Measurements from ENCODE around the gene PTGER1. TPM values are rescaled to one million over a fixed set of nuclear protein-coding genes. Genes with fewer than 3 reads are reported as not detected.
A peak's percentile ranks its signal among the peaks of the same experiment; 100 is the strongest.

Gene PTGER1
- 0.18 TPM for polyA plus RNA-seq (2013, experiment 1 of 2)
- polyA plus RNA-seq (2013, experiment 2 of 2): not detected

GRCh38 chr19:14475251-14476073 is at the start of gene PTGER1:
TSS of gene PTGER1 (minus strand) at chr19:14475354. CDS start at chr19:14474320, 1,034 bp downstream.
- 47% methylated on average over 19 to 24 of the region's 33 CpGs for WGBS, 2 experiments (ENCODE audit: insufficient coverage in 2 of 2)
- peaks cover 27% of the 10 kb centered on the region for H3K36me3 ChIP-seq (ENCODE audit: control insufficient read depth, insufficient read depth, low read length)
- no peaks in the 10 kb centered on the region for H3K9me3 ChIP-seq (ENCODE audit: control insufficient read depth, low read length)
- no peak within 1 kb of the TSS for H3K4me3 ChIP-seq (ENCODE audit: extremely low read depth, insufficient read depth, low read length, poor library complexity, severe bottlenecking)
- peak within 1 kb of the TSS; percentile 29 for H3K27ac ChIP-seq (ENCODE audit: low read depth, low read length, severe bottlenecking)
- peaks cover 25% of the 10 kb centered on the region for H3K4me1 ChIP-seq (ENCODE audit: control insufficient read depth, insufficient read depth, low read length, poor library complexity, severe bottlenecking)

GRCh38 chr19:14520543-14520942 is 45.4 kb upstream of the PTGER1 start:
- Histone ChIP-seq H3K9me3 (ENCODE audit: control insufficient read depth, low read length) (no peaks in the 10 kb centered on the region), H3K36me3 (ENCODE audit: control insufficient read depth, insufficient read depth, low read length) (peaks cover 15% of the 10 kb centered on the region), H3K4me3 (ENCODE audit: extremely low read depth, insufficient read depth, low read length, poor library complexity, severe bottlenecking) (no peak overlapping the region), H3K4me1 (ENCODE audit: control insufficient read depth, insufficient read depth, low read length, poor library complexity, severe bottlenecking) (peaks cover 34% of the 10 kb centered on the region), H3K27ac (ENCODE audit: low read depth, low read length, severe bottlenecking) (peak overlapping the region; percentile 99)
- WGBS, 2 experiments (ENCODE audit: insufficient coverage in 2 of 2): 89 to 100% methylated on average over 3 of the region's 4 CpGs

- Histone ChIP-seq H3K9me3 (ENCODE audit: control insufficient read depth, low read length) (no peaks in the 10 kb centered on the region), H3K36me3 (ENCODE audit: control insufficient read depth, insufficient read depth, low read length) (peaks cover 22% of the 10 kb centered on the region), H3K27ac (ENCODE audit: low read depth, low read length, severe bottlenecking) (peak overlapping the region; percentile 99), H3K4me1 (ENCODE audit: control insufficient read depth, insufficient read depth, low read length, poor library complexity, severe bottlenecking) (peaks cover 36% of the 10 kb centered on the region), H3K4me3 (ENCODE audit: extremely low read depth, insufficient read depth, low read length, poor library complexity, severe bottlenecking) (no peak overlapping the region)
- 48 to 53% methylated on average over 2 of the region's 2 CpGs for WGBS, 2 experiments (ENCODE audit: insufficient coverage in 2 of 2)
Observed at GRCh38 chr19:14519860-14520407, 44.8 kb upstream of the PTGER1 start.

- Histone ChIP-seq H3K4me3 (ENCODE audit: extremely low read depth, insufficient read depth, low read length, poor library complexity, severe bottlenecking) (no peak overlapping the region), H3K4me1 (ENCODE audit: control insufficient read depth, insufficient read depth, low read length, poor library complexity, severe bottlenecking) (peaks cover 36% of the 10 kb centered on the region), H3K9me3 (ENCODE audit: control insufficient read depth, low read length) (no peaks in the 10 kb centered on the region), H3K36me3 (ENCODE audit: control insufficient read depth, insufficient read depth, low read length) (peaks cover 27% of the 10 kb centered on the region), H3K27ac (ENCODE audit: low read depth, low read length, severe bottlenecking) (peak overlapping the region; percentile 99)
- 94 to 97% methylated on average over 11 to 15 of the region's 22 CpGs for WGBS, 2 experiments (ENCODE audit: insufficient coverage in 2 of 2)
Observed at GRCh38 chr19:14519245-14519859, 44.2 kb upstream of the PTGER1 start.

- Histone ChIP-seq H3K9me3 (ENCODE audit: control insufficient read depth, low read length) (no peaks in the 10 kb centered on the region), H3K36me3 (ENCODE audit: control insufficient read depth, insufficient read depth, low read length) (peaks cover 35% of the 10 kb centered on the region), H3K4me1 (ENCODE audit: control insufficient read depth, insufficient read depth, low read length, poor library complexity, severe bottlenecking) (peaks cover 36% of the 10 kb centered on the region), H3K27ac (ENCODE audit: low read depth, low read length, severe bottlenecking) (peak within 1 kb of the TSS; percentile 99), H3K4me3 (ENCODE audit: extremely low read depth, insufficient read depth, low read length, poor library complexity, severe bottlenecking) (peak within 1 kb of the TSS; percentile 76)
- WGBS, 2 experiments (ENCODE audit: insufficient coverage in 2 of 2): 0% methylated on average over 40 to 64 of the region's 82 CpGs
Observed at GRCh38 chr19:14517840-14518505, 42.8 kb upstream of the PTGER1 start, which contains the start of gene DNAJB1. TSS of gene DNAJB1 (minus strand) at chr19:14518397. CDS start at chr19:14518349, 48 bp downstream.

GRCh38 chr19:14517446-14517839 is 42.3 kb upstream of the PTGER1 start:
- Histone ChIP-seq H3K9me3 (ENCODE audit: control insufficient read depth, low read length) (no peaks in the 10 kb centered on the region), H3K27ac (ENCODE audit: low read depth, low read length, severe bottlenecking) (peak overlapping the region; percentile 97), H3K4me1 (ENCODE audit: control insufficient read depth, insufficient read depth, low read length, poor library complexity, severe bottlenecking) (peaks cover 36% of the 10 kb centered on the region), H3K4me3 (ENCODE audit: extremely low read depth, insufficient read depth, low read length, poor library complexity, severe bottlenecking) (peak overlapping the region; percentile 76), H3K36me3 (ENCODE audit: control insufficient read depth, insufficient read depth, low read length) (peaks cover 35% of the 10 kb centered on the region)
- WGBS, 2 experiments (ENCODE audit: insufficient coverage in 2 of 2): 0% methylated on average over 3 to 27 of the region's 32 CpGs

- Histone ChIP-seq H3K9me3 (ENCODE audit: control insufficient read depth, low read length) (no peaks in the 10 kb centered on the region), H3K4me1 (ENCODE audit: control insufficient read depth, insufficient read depth, low read length, poor library complexity, severe bottlenecking) (peaks cover 33% of the 10 kb centered on the region), H3K27ac (ENCODE audit: low read depth, low read length, severe bottlenecking) (no peak overlapping the region), H3K4me3 (ENCODE audit: extremely low read depth, insufficient read depth, low read length, poor library complexity, severe bottlenecking) (peak overlapping the region; percentile 76), H3K36me3 (ENCODE audit: control insufficient read depth, insufficient read depth, low read length) (peaks cover 35% of the 10 kb centered on the region)
- 52 to 63% methylated on average over 16 to 17 of the region's 22 CpGs for WGBS, 2 experiments (ENCODE audit: insufficient coverage in 2 of 2)
Observed at GRCh38 chr19:14516746-14517438, 41.7 kb upstream of the PTGER1 start.

GRCh38 chr19:14516048-14516534 is 40.9 kb upstream of the PTGER1 start:
- Histone ChIP-seq H3K27ac (ENCODE audit: low read depth, low read length, severe bottlenecking) (no peak overlapping the region), H3K4me1 (ENCODE audit: control insufficient read depth, insufficient read depth, low read length, poor library complexity, severe bottlenecking) (peaks cover 31% of the 10 kb centered on the region), H3K36me3 (ENCODE audit: control insufficient read depth, insufficient read depth, low read length) (peaks cover 35% of the 10 kb centered on the region), H3K4me3 (ENCODE audit: extremely low read depth, insufficient read depth, low read length, poor library complexity, severe bottlenecking) (peak overlapping the region; percentile 76), H3K9me3 (ENCODE audit: control insufficient read depth, low read length) (no peaks in the 10 kb centered on the region)
- WGBS, 2 experiments (ENCODE audit: insufficient coverage in 2 of 2): 94 to 96% methylated on average over 9 to 13 of the region's 15 CpGs

GRCh38 chr19:14515501-14516047 is 40.4 kb upstream of the PTGER1 start:
- H3K4me3 ChIP-seq (ENCODE audit: extremely low read depth, insufficient read depth, low read length, poor library complexity, severe bottlenecking): peak overlapping the region; percentile 76
- WGBS, 2 experiments (ENCODE audit: insufficient coverage in 2 of 2): 92 to 94% methylated on average over 4 to 5 of the region's 8 CpGs

More at GRCh38 chr19:14515501-14516047, 40.4 kb upstream of the PTGER1 start:
- Histone ChIP-seq H3K9me3 (ENCODE audit: control insufficient read depth, low read length) (no peaks in the 10 kb centered on the region), H3K36me3 (ENCODE audit: control insufficient read depth, insufficient read depth, low read length) (peaks cover 35% of the 10 kb centered on the region), H3K4me1 (ENCODE audit: control insufficient read depth, insufficient read depth, low read length, poor library complexity, severe bottlenecking) (peaks cover 31% of the 10 kb centered on the region), H3K27ac (ENCODE audit: low read depth, low read length, severe bottlenecking) (no peak overlapping the region)
